Brain microvascular endothelial cell (primary cell): Measurements from ENCODE around the gene KRT9.

ENCODE experiments used
- DNase-seq: peaks from one replicate; pipeline ENCODE4 v3.0.0-alpha.2; 2020
- H3K27ac ChIP-seq: fragments of 250-450 bp; sonication (Bioruptor Pico); 2 replicates; pipeline ENCODE4 v1.5.1; 2020; ENCODE audit warnings: mild to moderate bottlenecking, moderate library complexity
- H3K27me3 ChIP-seq: fragments of 250-450 bp; sonication (Bioruptor Pico); replicated peaks from 2 replicates; pipeline ENCODE4 v1.5.1; 2020; ENCODE audit warnings: mild to moderate bottlenecking
- H3K36me3 ChIP-seq: fragments of 250-450 bp; sonication (Bioruptor Pico); replicated peaks from 2 replicates; pipeline ENCODE4 v1.5.1; 2020; ENCODE audit warnings: mild to moderate bottlenecking
- H3K4me3 ChIP-seq: 2 replicates; pipeline ENCODE4 v1.5.1; 2011; ENCODE audit warnings: low read depth, mild to moderate bottlenecking, control low read depth, low read length, moderate library complexity
- CTCF ChIP-seq: IDR thresholded peaks from 2 replicates; pipeline ENCODE4 v1.5.1; 2011; ENCODE audit warnings: low read depth, mild to moderate bottlenecking, moderate library complexity, low read length, control low read depth, inconsistent platforms; ENCODE audit errors: missing control alignments
- in situ Hi-C: cut with HindIII; loops from 2 replicates; pipeline ENCODE4 v1.10.0; 2017; ENCODE audit warnings: low sequenced_read_pairs, low pct_ligation_motif_present

Gene KRT9

GRCh38 chr17:41539071-41539492 lies 32.8 kb downstream of the KRT9 start:
- no peak for TF ChIP-seq CTCF
- DNase-seq = no peak
- Histone ChIP-seq H3K4me3 (no peak overlapping the region), H3K36me3 (no peaks in the 10 kb centered on the region), H3K27ac (no peak overlapping the region), H3K27me3 (no peaks in the 10 kb centered on the region)
- in situ Hi-C loops = no loop called here

DNA sequence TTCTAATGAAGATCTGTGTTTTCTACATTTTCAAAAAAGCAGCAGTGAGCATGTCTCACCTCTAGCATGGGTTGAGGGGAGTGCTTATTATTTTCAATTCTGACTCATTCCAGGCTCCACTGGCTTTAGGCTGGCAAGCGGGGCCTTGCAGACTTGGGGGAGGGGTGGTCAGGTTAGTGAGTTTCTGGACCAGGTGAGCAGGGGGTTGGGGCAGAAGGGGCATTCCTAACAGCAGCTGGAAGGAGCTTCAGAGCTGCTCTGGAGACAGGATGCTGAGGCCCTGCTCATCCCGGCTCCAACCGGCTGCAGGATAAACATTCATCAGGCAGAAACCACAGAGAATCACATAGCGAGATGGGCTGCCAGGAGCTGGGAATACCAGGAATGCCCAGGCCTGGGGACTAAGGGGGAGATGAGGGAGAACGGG lies 33.3 kb downstream of the KRT9 start:
- in situ Hi-C loops = no loop called here
- no peaks in the 10 kb centered on the region for H3K36me3 ChIP-seq
- H3K27ac ChIP-seq = no peak overlapping the region
- H3K4me3 ChIP-seq = no peak overlapping the region
- no peak for DNase-seq
- no peaks in the 10 kb centered on the region for H3K27me3 ChIP-seq
- TF ChIP-seq CTCF = no peak

GRCh38 chr17:41537990-41538389 lies 33.9 kb downstream of the KRT9 start:
- in situ Hi-C loops = no loop called here
- Histone ChIP-seq H3K36me3 (no peaks in the 10 kb centered on the region), H3K4me3 (no peak overlapping the region), H3K27ac (no peak overlapping the region), H3K27me3 (no peaks in the 10 kb centered on the region)
- TF ChIP-seq CTCF = no peak
- DNase-seq = no peak

DNA sequence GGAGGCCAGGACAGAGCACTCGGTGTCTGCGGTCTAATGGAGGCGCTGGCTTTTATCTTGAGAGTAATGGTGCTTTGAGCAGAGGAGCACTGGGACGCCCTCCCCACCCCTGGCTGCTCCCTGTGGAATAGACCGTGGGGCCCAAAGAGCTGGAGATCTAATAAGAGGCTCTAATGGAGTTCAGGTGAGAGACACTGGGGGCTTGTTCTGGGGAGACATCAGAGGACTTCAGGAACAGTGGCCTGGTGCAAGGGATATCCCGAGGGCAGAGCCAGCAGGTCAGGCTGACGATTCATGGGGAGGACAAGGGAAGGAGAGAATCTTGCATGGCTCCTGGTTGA lies 34.3 kb downstream of the KRT9 start:
- no peak overlapping the region for H3K27ac ChIP-seq
- DNase-seq = no peak
- in situ Hi-C loops = no loop called here
- no peak overlapping the region for H3K4me3 ChIP-seq
- H3K36me3 ChIP-seq = no peaks in the 10 kb centered on the region
- H3K27me3 ChIP-seq = no peaks in the 10 kb centered on the region
- TF ChIP-seq CTCF = no peak

- no peak for TF ChIP-seq CTCF
- DNase-seq = no peak
- no peak overlapping the region for H3K27ac ChIP-seq
- in situ Hi-C loops = no loop called here
- H3K4me3 ChIP-seq = no peak overlapping the region
- no peaks in the 10 kb centered on the region for H3K27me3 ChIP-seq
- no peaks in the 10 kb centered on the region for H3K36me3 ChIP-seq
Measured at GRCh38 chr17:41536741-41537613, 34.9 kb downstream of the KRT9 start.
